Measurements from ENCODE around the gene BBS9. TPM values are rescaled to one million over a fixed set of nuclear protein-coding genes. Genes with fewer than 3 reads are reported as not detected.
A peak's percentile ranks its signal among the peaks of the same experiment; 100 is the strongest.

The BBS9 gene
- total RNA-seq, 2 donors from 2014 or later: 23.0 to 28.6 TPM

DNA sequence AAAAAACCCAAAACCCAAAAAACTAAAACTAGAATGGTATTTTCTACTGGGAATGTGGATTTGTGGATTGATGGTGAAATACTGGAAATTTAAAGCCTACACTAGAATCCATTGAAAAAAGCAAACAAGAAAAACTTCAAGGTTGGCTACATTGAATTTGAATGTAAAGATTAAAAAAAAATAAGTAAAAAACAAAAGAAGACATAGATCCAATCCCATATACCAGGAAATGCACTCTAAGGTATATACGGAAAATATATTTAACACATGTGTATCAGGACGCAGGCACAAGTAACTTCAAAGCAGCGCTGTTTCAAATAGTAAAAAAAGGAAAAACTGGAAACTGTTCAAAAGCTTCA lies 754 bp upstream of the BBS9 start:
- peaks cover 14 to 15% of the 10 kb centered on the region in 2 donors for H3K4me1 ChIP-seq (ENCODE audit: control insufficient read depth in 1 of 2, low read depth in 2 of 2)
- no peaks in the 10 kb centered on the region for H3K27me3 ChIP-seq (replicated peaks; ENCODE audit: insufficient read depth)
- H3K27ac ChIP-seq: peak overlapping the region; percentile 67 to 73
- ATAC-seq (ENCODE audit: insufficient number of reproducible peaks, low FRiP score, low read depth): no peak
- H3K9me3 ChIP-seq: no peaks in the 10 kb centered on the region
- TF ChIP-seq, protein P1, sequence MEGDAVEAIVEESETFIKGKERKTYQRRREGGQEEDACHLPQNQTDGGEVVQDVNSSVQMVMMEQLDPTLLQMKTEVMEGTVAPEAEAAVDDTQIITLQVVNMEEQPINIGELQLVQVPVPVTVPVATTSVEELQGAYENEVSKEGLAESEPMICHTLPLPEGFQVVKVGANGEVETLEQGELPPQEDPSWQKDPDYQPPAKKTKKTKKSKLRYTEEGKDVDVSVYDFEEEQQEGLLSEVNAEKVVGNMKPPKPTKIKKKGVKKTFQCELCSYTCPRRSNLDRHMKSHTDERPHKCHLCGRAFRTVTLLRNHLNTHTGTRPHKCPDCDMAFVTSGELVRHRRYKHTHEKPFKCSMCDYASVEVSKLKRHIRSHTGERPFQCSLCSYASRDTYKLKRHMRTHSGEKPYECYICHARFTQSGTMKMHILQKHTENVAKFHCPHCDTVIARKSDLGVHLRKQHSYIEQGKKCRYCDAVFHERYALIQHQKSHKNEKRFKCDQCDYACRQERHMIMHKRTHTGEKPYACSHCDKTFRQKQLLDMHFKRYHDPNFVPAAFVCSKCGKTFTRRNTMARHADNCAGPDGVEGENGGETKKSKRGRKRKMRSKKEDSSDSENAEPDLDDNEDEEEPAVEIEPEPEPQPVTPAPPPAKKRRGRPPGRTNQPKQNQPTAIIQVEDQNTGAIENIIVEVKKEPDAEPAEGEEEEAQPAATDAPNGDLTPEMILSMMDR (IDR thresholded peaks at IDR 0.05): no peak
- H3K36me3 ChIP-seq: no peaks in the 10 kb centered on the region
- H3K4me3 ChIP-seq: peak overlapping the region; percentile 84
- DNase-seq (ENCODE audit: low spot score): no peak

DNA sequence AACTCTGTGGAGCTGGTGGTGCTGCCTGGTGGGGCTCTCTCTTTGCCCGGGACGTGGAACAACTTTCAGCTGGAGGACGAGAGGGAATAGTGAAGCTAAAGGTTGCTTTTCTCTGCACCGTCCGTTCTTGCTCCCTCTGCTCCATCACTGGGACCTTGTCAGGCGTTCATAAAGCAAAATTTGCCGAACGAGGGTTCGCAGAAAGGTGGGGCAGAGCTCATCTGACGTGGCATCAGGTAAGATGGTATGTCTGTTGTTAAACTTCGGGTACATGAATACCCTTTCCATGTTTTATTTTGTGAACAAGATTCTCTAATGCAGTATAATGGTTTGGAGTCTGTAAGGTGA lies 416 bp downstream of the BBS9 start:
- Histone ChIP-seq H3K27me3 (replicated peaks; ENCODE audit: insufficient read depth) (no peaks in the 10 kb centered on the region), H3K27ac (peak overlapping the region; percentile 67 to 73), H3K9me3 (no peaks in the 10 kb centered on the region), H3K4me3 (peak overlapping the region; percentile 84), H3K4me1 (ENCODE audit: control insufficient read depth in 1 of 2, low read depth in 2 of 2) (peaks cover 14 to 15% of the 10 kb centered on the region in 2 donors), H3K36me3 (no peaks in the 10 kb centered on the region)
- peak; percentile 32 for ATAC-seq (ENCODE audit: insufficient number of reproducible peaks, low FRiP score, low read depth)
- no peak for DNase-seq (ENCODE audit: low spot score)
- TF ChIP-seq, protein P1 (IDR thresholded peaks at IDR 0.05): no peak

DNA sequence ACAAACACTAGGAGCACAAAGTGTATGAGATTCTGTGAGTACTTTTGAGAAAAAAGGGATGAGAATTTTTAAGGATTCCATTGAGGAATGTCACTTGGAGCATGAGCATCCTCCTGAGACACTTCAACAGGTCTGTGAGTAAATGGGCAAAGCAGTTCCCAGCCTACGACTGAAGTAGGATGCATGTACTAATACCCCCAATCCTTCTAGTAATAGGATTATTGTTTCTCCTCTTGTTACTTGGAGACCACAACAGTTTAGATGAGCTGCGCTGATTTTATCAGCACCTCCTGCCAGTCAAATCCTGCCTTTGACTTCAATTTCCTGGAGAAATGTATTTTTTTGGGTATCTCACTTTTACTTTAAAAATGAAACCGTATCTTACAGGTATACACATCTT lies 820 bp downstream of the BBS9 start:
- Histone ChIP-seq H3K27me3 (replicated peaks; ENCODE audit: insufficient read depth) (no peaks in the 10 kb centered on the region), H3K27ac (no peak overlapping the region), H3K4me3 (peak overlapping the region; percentile 84), H3K36me3 (no peaks in the 10 kb centered on the region), H3K4me1 (ENCODE audit: control insufficient read depth in 1 of 2, low read depth in 2 of 2) (peaks cover 14 to 15% of the 10 kb centered on the region in 2 donors), H3K9me3 (no peaks in the 10 kb centered on the region)
- DNase-seq (ENCODE audit: low spot score): no peak
- TF ChIP-seq, protein P1 (IDR thresholded peaks at IDR 0.05): no peak
- no peak for ATAC-seq (ENCODE audit: insufficient number of reproducible peaks, low FRiP score, low read depth)

DNA sequence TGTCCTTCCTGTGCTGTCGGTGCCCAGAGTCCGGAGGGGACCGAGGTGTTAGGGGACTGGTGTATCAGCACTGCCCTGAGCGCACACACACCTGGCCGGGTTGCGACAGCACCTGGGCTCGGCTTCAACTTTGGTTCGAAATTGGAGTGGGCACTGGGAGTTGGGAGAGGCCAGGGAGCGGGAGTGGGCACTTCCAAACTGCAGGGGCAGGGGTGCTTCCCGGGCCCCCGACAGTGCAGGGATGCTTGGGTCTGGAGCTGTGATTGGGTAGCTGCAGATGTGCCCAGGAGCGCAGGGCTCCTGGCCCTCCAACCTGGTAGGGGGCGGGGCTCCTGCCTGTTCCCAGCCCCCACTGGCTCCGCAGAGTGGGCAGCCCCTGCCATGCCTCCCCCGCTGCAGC lies 7.7 kb downstream of the BBS9 start:
- H3K4me3 ChIP-seq: no peak overlapping the region
- no peak overlapping the region for H3K27ac ChIP-seq
- ATAC-seq (ENCODE audit: insufficient number of reproducible peaks, low FRiP score, low read depth) (no peak), DNase-seq (ENCODE audit: low spot score) (no peak)
- no peaks in the 10 kb centered on the region for H3K36me3 ChIP-seq
- no peaks in the 10 kb centered on the region for H3K4me1 ChIP-seq (ENCODE audit: control insufficient read depth in 1 of 2, low read depth in 2 of 2)
- TF ChIP-seq, protein P1 (IDR thresholded peaks at IDR 0.05): no peak
- no peaks in the 10 kb centered on the region for H3K27me3 ChIP-seq (replicated peaks; ENCODE audit: insufficient read depth)
- H3K9me3 ChIP-seq: peaks cover 3% of the 10 kb centered on the region

DNA sequence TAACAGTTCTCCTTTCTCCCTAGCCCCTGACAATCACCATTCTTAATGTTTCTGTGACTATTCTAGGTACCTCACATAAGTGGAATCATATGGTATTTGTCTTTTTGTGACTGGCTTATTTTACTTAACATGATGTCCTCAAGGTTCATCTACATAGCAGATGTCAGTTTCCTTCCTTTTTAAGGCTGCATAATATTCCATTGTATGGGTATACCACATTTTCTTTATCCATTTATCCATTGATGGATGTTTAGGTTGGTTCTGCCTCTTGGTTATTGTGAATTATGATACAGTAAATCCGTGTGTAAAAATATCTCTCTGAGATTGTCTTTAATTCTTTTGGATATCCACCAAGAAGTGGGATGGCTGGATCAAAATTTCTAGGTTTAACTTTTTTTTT lies 13.2 kb downstream of the BBS9 start:
- Histone ChIP-seq H3K4me1 (ENCODE audit: control insufficient read depth in 1 of 2, low read depth in 2 of 2) (peaks cover 0 to 9% of the 10 kb centered on the region in 2 donors), H3K27ac (no peak overlapping the region), H3K4me3 (no peak overlapping the region), H3K36me3 (no peaks in the 10 kb centered on the region), H3K9me3 (no peaks in the 10 kb centered on the region), H3K27me3 (replicated peaks; ENCODE audit: insufficient read depth) (no peaks in the 10 kb centered on the region)
- ATAC-seq (ENCODE audit: insufficient number of reproducible peaks, low FRiP score, low read depth) (no peak), DNase-seq (ENCODE audit: low spot score) (no peak)
- TF ChIP-seq, protein P1 (IDR thresholded peaks at IDR 0.05): no peak

Measured in thoracic aorta (tissue), 2 donors.